ENCODE measurements around the gene SPINK8. TPM values are rescaled to one million over a fixed set of nuclear protein-coding genes. Genes with fewer than 3 reads are reported as not detected.

The SPINK8 gene
- total RNA-seq, 1 donor from 2014 or later: not detected

DNA sequence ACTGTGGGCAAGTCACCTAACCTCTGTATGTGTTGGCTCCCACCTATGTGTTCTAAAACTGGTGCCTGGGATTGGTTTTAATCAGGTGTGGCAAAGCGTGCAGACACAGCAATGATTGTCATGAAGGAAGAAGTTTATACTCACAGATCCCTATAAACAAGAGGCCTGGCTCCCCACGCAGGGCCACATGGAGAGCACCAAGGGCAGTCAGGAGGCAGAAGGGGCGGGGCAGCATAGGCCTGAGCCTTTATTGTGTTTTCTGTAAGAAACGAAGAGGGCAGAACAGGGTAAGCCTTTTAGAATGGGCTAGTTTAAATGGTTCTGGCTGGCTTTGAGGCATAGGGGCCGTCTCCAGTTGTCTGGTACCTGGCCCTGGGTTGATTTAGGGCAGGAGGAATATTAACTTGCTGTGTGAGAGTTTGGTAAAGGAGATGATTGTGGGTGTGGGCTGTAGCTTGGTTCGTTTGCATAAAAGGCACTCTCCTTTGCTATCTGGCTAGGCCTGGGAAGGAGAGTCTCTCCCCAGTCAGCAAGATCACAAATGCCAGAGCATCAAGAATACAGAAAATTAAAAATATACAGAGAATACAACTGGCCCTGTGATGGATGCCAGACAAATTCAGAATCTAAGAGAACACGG lies 36.4 kb upstream of the SPINK8 start:
- Mint-ChIP-seq H3K27ac (ENCODE audit: unreplicated experiment) (no peak overlapping the region), H3K27me3 (ENCODE audit: unreplicated experiment) (peaks cover 35% of the 10 kb centered on the region), H3K4me3 (ENCODE audit: unreplicated experiment) (no peak overlapping the region), H3K4me1 (ENCODE audit: unreplicated experiment) (no peaks in the 10 kb centered on the region), H3K36me3 (ENCODE audit: unreplicated experiment) (no peaks in the 10 kb centered on the region), H3K9me3 (ENCODE audit: unreplicated experiment) (peaks cover 3% of the 10 kb centered on the region)
- TF ChIP-seq, protein P1, sequence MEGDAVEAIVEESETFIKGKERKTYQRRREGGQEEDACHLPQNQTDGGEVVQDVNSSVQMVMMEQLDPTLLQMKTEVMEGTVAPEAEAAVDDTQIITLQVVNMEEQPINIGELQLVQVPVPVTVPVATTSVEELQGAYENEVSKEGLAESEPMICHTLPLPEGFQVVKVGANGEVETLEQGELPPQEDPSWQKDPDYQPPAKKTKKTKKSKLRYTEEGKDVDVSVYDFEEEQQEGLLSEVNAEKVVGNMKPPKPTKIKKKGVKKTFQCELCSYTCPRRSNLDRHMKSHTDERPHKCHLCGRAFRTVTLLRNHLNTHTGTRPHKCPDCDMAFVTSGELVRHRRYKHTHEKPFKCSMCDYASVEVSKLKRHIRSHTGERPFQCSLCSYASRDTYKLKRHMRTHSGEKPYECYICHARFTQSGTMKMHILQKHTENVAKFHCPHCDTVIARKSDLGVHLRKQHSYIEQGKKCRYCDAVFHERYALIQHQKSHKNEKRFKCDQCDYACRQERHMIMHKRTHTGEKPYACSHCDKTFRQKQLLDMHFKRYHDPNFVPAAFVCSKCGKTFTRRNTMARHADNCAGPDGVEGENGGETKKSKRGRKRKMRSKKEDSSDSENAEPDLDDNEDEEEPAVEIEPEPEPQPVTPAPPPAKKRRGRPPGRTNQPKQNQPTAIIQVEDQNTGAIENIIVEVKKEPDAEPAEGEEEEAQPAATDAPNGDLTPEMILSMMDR (IDR thresholded peaks at IDR 0.05): no peak
- DNase-seq (ENCODE audit: extremely low spot score, unreplicated experiment): no peak

DNA sequence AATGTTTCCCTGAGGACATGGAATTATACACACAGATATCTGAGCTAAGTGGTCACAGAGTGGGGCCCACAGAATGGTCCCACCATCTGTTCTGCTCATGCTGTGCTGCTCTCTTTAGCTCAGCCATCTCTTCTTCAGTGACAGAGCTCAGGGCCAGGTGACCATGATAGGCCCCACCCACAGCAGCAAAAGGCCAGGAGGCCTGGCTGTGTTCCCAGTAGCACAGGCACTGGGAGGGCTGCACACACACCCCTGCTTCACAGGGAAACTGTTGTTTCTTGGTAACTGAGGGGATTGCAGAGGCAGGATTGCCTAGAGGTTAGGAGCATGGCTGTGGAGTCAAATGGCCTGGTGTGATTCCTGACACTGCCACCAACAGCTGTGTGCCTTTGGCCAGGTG lies 33.7 kb upstream of the SPINK8 start:
- H3K36me3 Mint-ChIP-seq (ENCODE audit: unreplicated experiment): no peaks in the 10 kb centered on the region
- H3K27me3 Mint-ChIP-seq (ENCODE audit: unreplicated experiment): peaks cover 46% of the 10 kb centered on the region
- no peak overlapping the region for H3K27ac Mint-ChIP-seq (ENCODE audit: unreplicated experiment)
- no peaks in the 10 kb centered on the region for H3K4me1 Mint-ChIP-seq (ENCODE audit: unreplicated experiment)
- no peak overlapping the region for H3K4me3 Mint-ChIP-seq (ENCODE audit: unreplicated experiment)
- H3K9me3 Mint-ChIP-seq (ENCODE audit: unreplicated experiment): peaks cover 11% of the 10 kb centered on the region
- DNase-seq (ENCODE audit: extremely low spot score, unreplicated experiment): no peak
- TF ChIP-seq, protein P1 (IDR thresholded peaks at IDR 0.05): no peak

DNA sequence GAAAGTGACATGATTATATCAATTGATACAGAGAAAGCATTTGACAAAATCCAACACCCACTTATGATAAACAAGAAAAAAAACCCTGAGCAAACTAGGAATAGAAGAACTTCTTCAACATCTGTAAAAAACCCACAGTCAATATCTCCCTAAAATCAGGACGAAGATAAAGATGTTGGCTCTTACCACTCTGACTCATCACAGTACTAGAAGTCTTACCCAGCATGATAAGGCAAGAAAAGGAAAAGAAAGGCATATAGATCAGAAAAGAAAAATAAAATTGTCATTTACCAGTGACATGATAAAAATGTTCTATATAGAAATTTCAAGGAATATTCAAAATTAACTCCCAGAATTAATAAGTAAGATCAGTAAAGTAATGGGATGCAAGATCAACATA lies 31.4 kb upstream of the SPINK8 start:
- Mint-ChIP-seq H3K4me3 (ENCODE audit: unreplicated experiment) (no peak overlapping the region), H3K4me1 (ENCODE audit: unreplicated experiment) (no peaks in the 10 kb centered on the region), H3K36me3 (ENCODE audit: unreplicated experiment) (peaks cover 3% of the 10 kb centered on the region), H3K27ac (ENCODE audit: unreplicated experiment) (no peak overlapping the region), H3K9me3 (ENCODE audit: unreplicated experiment) (peaks cover 22% of the 10 kb centered on the region), H3K27me3 (ENCODE audit: unreplicated experiment) (peaks cover 50% of the 10 kb centered on the region)
- TF ChIP-seq, protein P1 (IDR thresholded peaks at IDR 0.05): no peak
- no peak for DNase-seq (ENCODE audit: extremely low spot score, unreplicated experiment)

DNA sequence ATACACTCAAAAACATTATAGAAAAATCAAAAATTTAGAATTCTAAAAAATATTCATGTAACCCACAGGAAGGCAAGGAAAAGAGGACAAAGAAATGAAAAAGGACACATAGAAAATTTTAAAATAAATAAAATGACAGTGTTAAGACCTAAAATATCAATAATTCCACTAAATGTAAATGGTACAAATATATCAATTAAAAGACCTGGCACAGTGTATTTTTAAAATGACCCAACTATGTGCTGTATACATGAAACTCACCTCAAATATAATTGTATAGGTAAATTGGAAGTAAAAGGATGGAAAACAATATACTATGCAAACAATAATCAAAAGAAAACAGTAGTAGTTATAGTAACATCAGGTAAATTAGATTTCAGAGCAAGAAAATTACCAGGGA lies 28.5 kb upstream of the SPINK8 start:
- no peak for DNase-seq (ENCODE audit: extremely low spot score, unreplicated experiment)
- TF ChIP-seq, protein P1 (IDR thresholded peaks at IDR 0.05): no peak
- Mint-ChIP-seq H3K27ac (ENCODE audit: unreplicated experiment) (no peak overlapping the region), H3K4me3 (ENCODE audit: unreplicated experiment) (no peak overlapping the region), H3K36me3 (ENCODE audit: unreplicated experiment) (peaks cover 3% of the 10 kb centered on the region), H3K27me3 (ENCODE audit: unreplicated experiment) (peaks cover 67% of the 10 kb centered on the region), H3K4me1 (ENCODE audit: unreplicated experiment) (no peaks in the 10 kb centered on the region), H3K9me3 (ENCODE audit: unreplicated experiment) (peaks cover 22% of the 10 kb centered on the region)

DNA sequence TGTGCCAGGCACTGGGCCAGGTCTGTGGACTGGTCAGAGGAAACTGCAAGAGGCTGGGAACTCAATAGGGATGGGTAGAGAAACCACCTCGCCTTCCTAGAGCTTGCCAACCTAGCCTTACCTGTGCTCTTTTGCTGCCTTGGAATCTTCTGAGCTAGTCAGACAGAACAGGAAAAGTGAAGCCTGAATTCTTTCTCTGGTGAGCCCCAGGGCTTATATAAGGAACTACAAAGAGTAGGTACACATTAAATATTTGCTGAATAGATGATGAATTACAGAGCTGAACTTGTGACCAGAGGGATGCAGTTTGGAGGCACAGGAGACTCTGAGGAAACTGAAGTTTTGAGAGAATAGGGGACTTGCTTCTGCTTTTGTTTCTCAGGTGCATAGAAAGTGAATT lies 23.0 kb upstream of the SPINK8 start:
- Mint-ChIP-seq H3K9me3 (ENCODE audit: unreplicated experiment) (peaks cover 10% of the 10 kb centered on the region), H3K27ac (ENCODE audit: unreplicated experiment) (no peak overlapping the region), H3K4me1 (ENCODE audit: unreplicated experiment) (no peaks in the 10 kb centered on the region), H3K4me3 (ENCODE audit: unreplicated experiment) (no peak overlapping the region), H3K36me3 (ENCODE audit: unreplicated experiment) (peaks cover under 1% of the 10 kb centered on the region), H3K27me3 (ENCODE audit: unreplicated experiment) (peaks cover 71% of the 10 kb centered on the region)
- DNase-seq (ENCODE audit: extremely low spot score, unreplicated experiment): no peak
- TF ChIP-seq, protein P1 (IDR thresholded peaks at IDR 0.05): no peak

Measured in osteocyte (in vitro differentiated cells).